LHCN-M2 (cell line): ENCODE measurements around the gene RASIP1. TPM values are rescaled to one million over a fixed set of nuclear protein-coding genes. Genes with fewer than 3 reads are reported as not detected.

ENCODE experiments used
- DNase-seq: peaks from one replicate; pipeline ENCODE4 v3.0.0-alpha.2; 2012; ENCODE audit warnings: low read depth
- total RNA-seq: library from RNA; depleted of rRNA; stranded (reverse); fragments of >200 nt; gene quantifications from 2 replicates; pipeline ENCODE4 v1.2.3, GENCODE V29; 2014; rRNA removed

The RASIP1 gene
- total RNA-seq, 1 experiment from 2014 or later, result 0.11 TPM

- DNase-seq, result no peak
These were observed 66.1 kb downstream of the RASIP1 start for GRCh38 chr19:48674216-48674809.

- no peak for DNase-seq
These were observed 66.8 kb downstream of the RASIP1 start for GRCh38 chr19:48673436-48674100.

GRCh38 chr19:48672994-48673393 lies 67.4 kb downstream of the RASIP1 start, which contains the start of gene NTN5:
TSS of gene NTN5 (minus strand) at chr19:48673017. CDS start at chr19:48670986, 2,031 bp downstream.
- DNase-seq, result no peak

GRCh38 chr19:48671446-48671995 lies 68.9 kb downstream of the RASIP1 start:
- DNase-seq, result no peak

- DNase-seq, result no peak
These were observed 69.5 kb downstream of the RASIP1 start for GRCh38 chr19:48670699-48671445.

Other genes with a start within 250 kb of the RASIP1 start
- 0.06 and 0.13 TPM in 2 replicates for gene LMTK3, start 228.8 kb downstream of the RASIP1 start, total RNA-seq
- not detected in 2 replicates for gene SULT2B1, start 188.4 kb downstream of the RASIP1 start, total RNA-seq
- gene SPACA4, start 133.9 kb downstream of the RASIP1 start, total RNA-seq, result not detected in 2 replicates
- not detected in 2 replicates for gene FAM83E, start 125.5 kb downstream of the RASIP1 start, total RNA-seq
- gene RPL18, start 121.4 kb downstream of the RASIP1 start, total RNA-seq, result 1,651 and 2,205 TPM in 2 replicates
- 13.3 and 16.2 TPM in 2 replicates for gene SPHK2, start 121.1 kb downstream of the RASIP1 start, total RNA-seq
- gene DBP, start 103.2 kb downstream of the RASIP1 start, total RNA-seq, result 2.9 and 4.8 TPM in 2 replicates
- 0.83 and 2.4 TPM in 2 replicates for gene CA11, start 94.4 kb downstream of the RASIP1 start, total RNA-seq
- not detected in 2 replicates for gene NTN5, start 67.6 kb downstream of the RASIP1 start, total RNA-seq
- not detected in 2 replicates for gene FUT2, start 44.6 kb downstream of the RASIP1 start, total RNA-seq
- 2.4 and 3.5 TPM in 2 replicates for gene MAMSTR, start 20.9 kb downstream of the RASIP1 start, total RNA-seq
- not detected in 2 replicates for gene IZUMO1, start 6.3 kb upstream of the RASIP1 start, total RNA-seq
- gene FUT1, start 12.0 kb upstream of the RASIP1 start, total RNA-seq, result not detected in 2 replicates
- gene FGF21, start 14.9 kb upstream of the RASIP1 start, total RNA-seq, result not detected in 2 replicates
- 23.8 and 26.5 TPM in 2 replicates for gene BCAT2, start 70.4 kb upstream of the RASIP1 start, total RNA-seq
- gene HSD17B14, start 95.9 kb upstream of the RASIP1 start, total RNA-seq, result not detected in 2 replicates
- gene PLEKHA4, start 128.0 kb upstream of the RASIP1 start, total RNA-seq, result 21.3 and 27.8 TPM in 2 replicates
- gene PPP1R15A, start 131.8 kb upstream of the RASIP1 start, total RNA-seq, result 55.7 and 58.2 TPM in 2 replicates
- not detected in 2 replicates for gene TULP2, start 158.1 kb upstream of the RASIP1 start, total RNA-seq
- gene NUCB1, start 159.7 kb upstream of the RASIP1 start, total RNA-seq, result 213 and 221 TPM in 2 replicates
- 0.96 TPM in 1 of 2 replicates, not detected in the other for gene DHDH, start 193.1 kb upstream of the RASIP1 start, total RNA-seq
- gene BAX, start 214.3 kb upstream of the RASIP1 start, total RNA-seq, result 170 and 176 TPM in 2 replicates
- gene FTL, start 224.7 kb upstream of the RASIP1 start, total RNA-seq, result 2,158 and 2,177 TPM in 2 replicates